ENCODE measurements around the gene PKP2. TPM values are rescaled to one million over a fixed set of nuclear protein-coding genes. Genes with fewer than 3 reads are reported as not detected.

The PKP2 gene
- total and polyA plus RNA-seq, 4 experiments from 2014 or later: 0.52 to 0.86 (median 0.71) TPM

DNA sequence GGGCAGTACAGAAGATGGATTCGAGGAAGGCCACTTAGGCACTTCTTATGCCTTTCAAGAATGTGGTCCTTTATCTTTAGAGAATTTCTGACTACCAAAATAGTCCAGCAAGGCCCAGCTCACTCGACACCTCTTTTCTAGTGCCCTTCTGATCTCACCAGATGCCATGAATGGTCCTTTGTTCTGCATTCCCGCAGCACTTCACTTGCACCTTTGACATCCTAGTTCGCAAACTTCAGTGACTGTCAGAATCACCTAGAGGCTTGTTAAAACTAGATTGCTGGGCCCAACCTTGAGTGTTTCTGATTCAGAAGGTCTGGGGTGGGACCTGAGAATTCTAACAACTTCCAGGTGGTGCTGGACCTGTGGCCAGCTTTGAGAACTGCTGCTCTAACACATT, 56.7 kb downstream of the PKP2 start:
- no peaks in the 10 kb centered on the region for H3K9me3 Mint-ChIP-seq
- no peaks in the 10 kb centered on the region for H3K27me3 ChIP-seq (ENCODE audit: insufficient read depth, low read length)

DNA sequence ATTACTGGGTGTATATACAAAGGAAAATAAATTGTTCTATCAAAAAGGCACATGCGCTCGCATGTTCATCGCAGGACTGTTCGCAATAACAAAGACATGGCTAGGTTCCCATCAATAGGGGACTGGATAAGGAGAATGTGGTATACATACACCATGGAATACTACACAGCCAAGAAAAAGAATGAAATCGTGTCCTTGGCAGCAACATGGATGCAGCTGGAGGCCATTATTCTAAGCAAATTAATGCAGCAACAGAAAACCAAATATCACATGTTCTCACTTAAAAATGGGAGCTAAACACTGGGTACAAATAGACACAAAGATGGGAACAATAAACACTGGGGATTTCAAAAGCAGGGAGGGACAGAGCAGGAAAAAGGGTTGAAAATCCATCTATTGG, 58.6 kb downstream of the PKP2 start:
- no peak for DNase-seq
- no peaks in the 10 kb centered on the region for H3K4me1 Mint-ChIP-seq
- no peak overlapping the region for H3K4me3 Mint-ChIP-seq
- no peaks in the 10 kb centered on the region for H3K9me3 ChIP-seq (ENCODE audit: control insufficient read depth in 1 of 2, low read length in 2 of 2)
- no peak overlapping the region for H3K27ac ChIP-seq (ENCODE audit: low read depth, low read length)
- ChIA-PET POLR2A (ENCODE audit: partially characterized antibody) (no interaction called here), CTCF (ENCODE audit: partially characterized antibody) (no interaction called here)
- intact Hi-C loops (cut with micrococcal nuclease): no loop called here
- H3K9me3 Mint-ChIP-seq: peaks cover 0 to 2% (median 0%) of the 10 kb centered on the region in 8 donors
- peaks cover 0 to 4% of the 10 kb centered on the region in 2 donors for H3K27me3 Mint-ChIP-seq
- H3K4me1 ChIP-seq (ENCODE audit: insufficient read depth, low read length): no peaks in the 10 kb centered on the region
- no peaks in the 10 kb centered on the region for H3K36me3 Mint-ChIP-seq
- no peaks in the 10 kb centered on the region for H3K36me3 ChIP-seq (ENCODE audit: insufficient read depth, low read length)
- H3K27me3 ChIP-seq (ENCODE audit: insufficient read depth, low read length): no peaks in the 10 kb centered on the region
- no peak overlapping the region for H3K4me3 ChIP-seq (ENCODE audit: low read length in 2 of 2)
- no peak overlapping the region for H3K27ac Mint-ChIP-seq

More for the DNA sequence above, 56.7 kb downstream of the PKP2 start:
- H3K27ac ChIP-seq (ENCODE audit: low read depth, low read length): no peak overlapping the region
- H3K4me3 Mint-ChIP-seq: no peak overlapping the region
- no peak for DNase-seq
- no peaks in the 10 kb centered on the region for H3K4me1 ChIP-seq (ENCODE audit: insufficient read depth, low read length)
- H3K36me3 ChIP-seq (ENCODE audit: insufficient read depth, low read length): no peaks in the 10 kb centered on the region
- no peaks in the 10 kb centered on the region for H3K9me3 ChIP-seq (ENCODE audit: control insufficient read depth in 1 of 2, low read length in 2 of 2)
- peaks cover 2 to 4% of the 10 kb centered on the region in 2 donors for H3K27me3 Mint-ChIP-seq
- intact Hi-C loops (cut with micrococcal nuclease): no loop called here
- H3K4me1 Mint-ChIP-seq: no peaks in the 10 kb centered on the region
- no peaks in the 10 kb centered on the region for H3K36me3 Mint-ChIP-seq
- no peak overlapping the region for H3K4me3 ChIP-seq (ENCODE audit: low read length in 2 of 2)
- POLR2A ChIA-PET (ENCODE audit: partially characterized antibody): no interaction called here
- CTCF ChIA-PET (ENCODE audit: partially characterized antibody): no interaction called here
- no peak overlapping the region for H3K27ac Mint-ChIP-seq

DNA sequence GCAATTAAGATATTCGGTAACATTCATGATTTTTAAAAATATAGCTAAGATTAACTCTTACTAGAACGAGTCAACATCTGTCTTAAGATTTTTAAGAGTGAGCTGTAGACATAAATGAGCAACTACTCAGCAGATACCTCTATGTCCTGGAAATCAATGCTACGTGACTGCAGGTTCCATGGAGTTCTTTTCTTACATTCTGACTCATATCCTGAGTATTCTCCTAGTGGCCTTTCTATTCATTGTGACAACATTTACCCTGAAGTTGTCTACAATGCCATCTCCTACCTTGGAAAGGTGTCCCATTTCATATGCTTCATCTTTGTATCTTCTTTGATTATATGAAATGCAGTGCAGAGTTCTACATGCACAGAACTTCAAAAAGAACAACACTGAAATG, 59.9 kb downstream of the PKP2 start:
- Mint-ChIP-seq H3K36me3 (no peaks in the 10 kb centered on the region), H3K27me3 (peaks cover 0 to 3% of the 10 kb centered on the region in 2 donors), H3K27ac (no peak overlapping the region), H3K4me3 (no peak overlapping the region), H3K9me3 (peaks cover 0 to 2% (median 0%) of the 10 kb centered on the region in 8 donors), H3K4me1 (no peaks in the 10 kb centered on the region)
- Histone ChIP-seq H3K4me1 (ENCODE audit: insufficient read depth, low read length) (no peaks in the 10 kb centered on the region), H3K27me3 (ENCODE audit: insufficient read depth, low read length) (no peaks in the 10 kb centered on the region), H3K9me3 (ENCODE audit: control insufficient read depth in 1 of 2, low read length in 2 of 2) (no peaks in the 10 kb centered on the region), H3K4me3 (ENCODE audit: low read length in 2 of 2) (no peak overlapping the region), H3K27ac (ENCODE audit: low read depth, low read length) (no peak overlapping the region), H3K36me3 (ENCODE audit: insufficient read depth, low read length) (no peaks in the 10 kb centered on the region)
- intact Hi-C loops (cut with micrococcal nuclease): no loop called here
- ChIA-PET CTCF (ENCODE audit: partially characterized antibody) (no interaction called here), POLR2A (ENCODE audit: partially characterized antibody) (no interaction called here)
- DNase-seq: no peak

DNA sequence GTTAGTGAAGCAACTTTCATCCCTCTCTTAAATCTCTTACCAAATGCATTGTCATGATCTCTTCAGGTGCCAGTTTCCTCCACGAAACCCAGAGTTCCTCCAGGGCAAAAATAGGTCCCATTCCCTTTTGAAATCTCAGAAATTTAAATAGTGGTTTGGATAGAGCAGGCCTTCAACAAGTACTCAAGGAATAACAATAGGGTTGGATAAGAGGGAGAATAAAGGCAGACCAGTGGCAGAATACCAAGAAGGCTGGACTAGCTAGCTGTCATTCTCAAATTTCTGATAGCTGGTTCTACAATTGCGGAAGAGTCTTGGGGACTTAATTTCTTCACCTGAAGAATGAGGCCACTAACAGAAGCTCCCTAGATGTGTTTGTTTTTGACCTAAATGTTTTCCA, 62.5 kb downstream of the PKP2 start:
- ChIA-PET POLR2A (ENCODE audit: partially characterized antibody) (no interaction called here), CTCF (ENCODE audit: partially characterized antibody) (no interaction called here)
- H3K9me3 ChIP-seq (ENCODE audit: control insufficient read depth in 1 of 2, low read length in 2 of 2): no peaks in the 10 kb centered on the region
- H3K27ac ChIP-seq (ENCODE audit: low read depth, low read length): no peak overlapping the region
- Mint-ChIP-seq H3K9me3 (peaks cover 0 to 2% (median 0%) of the 10 kb centered on the region in 8 donors), H3K4me1 (no peaks in the 10 kb centered on the region), H3K4me3 (no peak overlapping the region), H3K36me3 (no peaks in the 10 kb centered on the region), H3K27ac (no peak overlapping the region), H3K27me3 (no peaks in the 10 kb centered on the region)
- intact Hi-C loops (cut with micrococcal nuclease): no loop called here
- no peaks in the 10 kb centered on the region for H3K36me3 ChIP-seq (ENCODE audit: insufficient read depth, low read length)
- no peaks in the 10 kb centered on the region for H3K4me1 ChIP-seq (ENCODE audit: insufficient read depth, low read length)
- no peaks in the 10 kb centered on the region for H3K27me3 ChIP-seq (ENCODE audit: insufficient read depth, low read length)
- no peak overlapping the region for H3K4me3 ChIP-seq (ENCODE audit: low read length in 2 of 2)
- no peak for DNase-seq

DNA sequence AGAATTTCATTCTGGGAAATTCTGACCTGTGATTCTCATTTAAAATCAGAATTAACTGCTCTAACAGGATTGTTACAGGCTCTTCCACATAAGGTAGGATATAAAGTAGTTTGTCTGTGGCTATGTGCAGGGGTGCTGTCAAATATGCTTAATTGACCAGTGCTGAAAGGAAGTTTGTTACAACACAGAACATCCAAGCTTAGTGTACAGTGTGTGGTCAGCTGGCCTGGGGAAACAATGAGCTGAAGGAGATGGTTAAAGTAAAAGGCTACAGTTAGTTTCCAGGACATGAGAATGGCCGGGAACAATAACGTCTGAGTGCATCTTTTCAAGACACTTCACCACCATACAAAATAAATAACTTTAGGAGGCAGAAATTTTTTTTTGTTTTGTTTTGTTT, 68.0 kb downstream of the PKP2 start:
- intact Hi-C loops (cut with micrococcal nuclease): no loop called here
- H3K9me3 Mint-ChIP-seq: no peaks in the 10 kb centered on the region
- no peaks in the 10 kb centered on the region for H3K9me3 ChIP-seq (ENCODE audit: control insufficient read depth in 1 of 2, low read length in 2 of 2)
- no peaks in the 10 kb centered on the region for H3K36me3 ChIP-seq (ENCODE audit: insufficient read depth, low read length)
- POLR2A ChIA-PET (ENCODE audit: partially characterized antibody): no interaction called here
- H3K27ac Mint-ChIP-seq: no peak overlapping the region
- H3K4me3 ChIP-seq (ENCODE audit: low read length in 2 of 2): no peak overlapping the region
- DNase-seq: no peak
- H3K27me3 Mint-ChIP-seq: peaks cover 0 to 5% of the 10 kb centered on the region in 2 donors
- H3K27me3 ChIP-seq (ENCODE audit: insufficient read depth, low read length): no peaks in the 10 kb centered on the region
- no peak overlapping the region for H3K4me3 Mint-ChIP-seq
- CTCF ChIA-PET (ENCODE audit: partially characterized antibody): no interaction called here
- no peaks in the 10 kb centered on the region for H3K4me1 Mint-ChIP-seq
- no peaks in the 10 kb centered on the region for H3K36me3 Mint-ChIP-seq
- no peaks in the 10 kb centered on the region for H3K4me1 ChIP-seq (ENCODE audit: insufficient read depth, low read length)
- no peak overlapping the region for H3K27ac ChIP-seq (ENCODE audit: low read depth, low read length)

DNA sequence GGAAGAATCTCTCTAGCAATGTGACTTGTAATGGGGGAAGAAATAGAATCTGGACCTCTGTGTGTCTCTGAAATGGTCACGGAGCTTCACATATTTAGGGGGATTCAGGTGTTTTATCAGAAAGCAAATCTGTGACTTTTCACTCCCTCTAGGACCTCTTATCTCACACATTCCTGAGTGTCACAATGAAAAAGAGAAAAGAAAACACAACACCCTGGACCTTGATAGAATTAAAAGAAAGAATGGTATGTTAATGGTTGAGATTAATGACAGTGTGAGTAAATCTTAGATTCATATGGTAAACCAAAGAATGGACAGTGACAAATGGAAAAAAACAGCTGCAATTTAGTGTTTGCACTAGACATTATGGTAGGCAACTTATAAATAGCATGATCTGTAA, 68.5 kb downstream of the PKP2 start:
- ChIA-PET POLR2A (ENCODE audit: partially characterized antibody) (no interaction called here), CTCF (ENCODE audit: partially characterized antibody) (no interaction called here)
- no peak for DNase-seq
- H3K9me3 Mint-ChIP-seq: no peaks in the 10 kb centered on the region
- no peak overlapping the region for H3K4me3 Mint-ChIP-seq
- peaks cover 0 to 5% of the 10 kb centered on the region in 2 donors for H3K27me3 Mint-ChIP-seq
- H3K27me3 ChIP-seq (ENCODE audit: insufficient read depth, low read length): no peaks in the 10 kb centered on the region
- H3K4me1 Mint-ChIP-seq: no peaks in the 10 kb centered on the region
- H3K27ac ChIP-seq (ENCODE audit: low read depth, low read length): no peak overlapping the region
- H3K4me1 ChIP-seq (ENCODE audit: insufficient read depth, low read length): no peaks in the 10 kb centered on the region
- no peaks in the 10 kb centered on the region for H3K9me3 ChIP-seq (ENCODE audit: control insufficient read depth in 1 of 2, low read length in 2 of 2)
- H3K4me3 ChIP-seq (ENCODE audit: low read length in 2 of 2): no peak overlapping the region
- H3K36me3 Mint-ChIP-seq: no peaks in the 10 kb centered on the region
- H3K27ac Mint-ChIP-seq: no peak overlapping the region
- no peaks in the 10 kb centered on the region for H3K36me3 ChIP-seq (ENCODE audit: insufficient read depth, low read length)
- intact Hi-C loops (cut with micrococcal nuclease): no loop called here

DNA sequence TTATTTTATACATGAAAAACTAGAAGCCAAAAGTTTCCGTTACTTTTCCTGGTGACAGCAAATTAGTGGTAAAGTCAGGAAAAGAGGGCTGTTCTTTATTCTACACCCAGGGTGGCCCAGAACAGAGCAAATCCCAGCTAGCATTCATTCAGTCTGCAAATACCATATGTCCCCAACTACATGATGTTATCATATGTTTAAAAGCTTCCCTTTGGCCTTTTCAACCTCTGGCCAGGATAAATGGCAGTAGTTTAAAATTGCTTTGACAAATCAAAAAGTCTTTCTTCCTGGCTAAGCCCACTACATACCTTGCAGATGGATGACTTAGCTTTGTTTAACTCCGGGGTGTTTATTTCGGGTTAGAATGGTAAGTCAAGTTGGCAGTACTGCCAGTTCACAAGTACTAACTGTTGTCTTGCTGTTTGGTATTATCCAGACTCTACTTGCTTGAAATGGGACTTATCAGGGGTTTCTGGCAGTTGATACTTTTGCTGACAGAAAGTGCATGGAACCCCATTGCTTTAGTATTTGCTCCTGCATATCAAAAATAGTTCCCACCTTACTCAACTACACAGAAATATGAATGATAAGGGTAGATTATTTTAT, 69.7 kb downstream of the PKP2 start:
- H3K4me3 ChIP-seq (ENCODE audit: low read length in 2 of 2): no peak overlapping the region
- Mint-ChIP-seq H3K4me3 (no peak overlapping the region), H3K9me3 (no peaks in the 10 kb centered on the region), H3K27ac (no peak overlapping the region), H3K27me3 (peaks cover 4 to 9% of the 10 kb centered on the region in 2 donors), H3K4me1 (no peaks in the 10 kb centered on the region), H3K36me3 (no peaks in the 10 kb centered on the region)
- no peaks in the 10 kb centered on the region for H3K4me1 ChIP-seq (ENCODE audit: insufficient read depth, low read length)
- ChIA-PET POLR2A (ENCODE audit: partially characterized antibody) (no interaction called here), CTCF (ENCODE audit: partially characterized antibody) (no interaction called here)
- no peak for DNase-seq
- intact Hi-C loops (cut with micrococcal nuclease): no loop called here
- no peaks in the 10 kb centered on the region for H3K36me3 ChIP-seq (ENCODE audit: insufficient read depth, low read length)
- H3K9me3 ChIP-seq (ENCODE audit: control insufficient read depth in 1 of 2, low read length in 2 of 2): no peaks in the 10 kb centered on the region
- no peaks in the 10 kb centered on the region for H3K27me3 ChIP-seq (ENCODE audit: insufficient read depth, low read length)
- H3K27ac ChIP-seq (ENCODE audit: low read depth, low read length): no peak overlapping the region

DNA sequence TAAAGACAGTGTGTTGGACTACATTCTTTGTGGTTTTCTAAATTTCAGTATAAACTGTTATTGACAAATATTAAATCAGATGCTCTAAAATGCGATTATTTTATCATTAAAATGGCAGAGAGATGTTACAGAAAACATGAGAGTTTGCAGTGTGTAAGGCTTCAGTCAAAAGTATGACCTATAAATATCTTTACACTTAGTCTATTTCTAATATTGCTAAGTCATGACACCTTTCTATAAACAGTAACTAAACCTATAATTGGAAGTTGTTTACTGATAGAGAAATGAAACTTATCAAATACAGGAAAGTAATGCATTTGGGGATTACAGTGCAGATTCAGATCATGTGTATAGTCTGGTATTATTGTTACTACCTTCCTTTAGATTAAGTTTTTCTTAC, 72.0 kb downstream of the PKP2 start:
- CTCF ChIA-PET (ENCODE audit: partially characterized antibody): no interaction called here
- Histone ChIP-seq H3K27me3 (ENCODE audit: insufficient read depth, low read length) (no peaks in the 10 kb centered on the region), H3K4me1 (ENCODE audit: insufficient read depth, low read length) (no peaks in the 10 kb centered on the region), H3K9me3 (ENCODE audit: control insufficient read depth in 1 of 2, low read length in 2 of 2) (no peaks in the 10 kb centered on the region), H3K4me3 (ENCODE audit: low read length in 2 of 2) (no peak overlapping the region), H3K27ac (ENCODE audit: low read depth, low read length) (no peak overlapping the region), H3K36me3 (ENCODE audit: insufficient read depth, low read length) (no peaks in the 10 kb centered on the region)
- no peaks in the 10 kb centered on the region for H3K36me3 Mint-ChIP-seq
- peaks cover 6 to 9% of the 10 kb centered on the region in 2 donors for H3K27me3 Mint-ChIP-seq
- no peak for DNase-seq
- H3K9me3 Mint-ChIP-seq: no peaks in the 10 kb centered on the region
- no peaks in the 10 kb centered on the region for H3K4me1 Mint-ChIP-seq
- no peak overlapping the region for H3K27ac Mint-ChIP-seq
- POLR2A ChIA-PET (ENCODE audit: partially characterized antibody): no interaction called here
- intact Hi-C loops (cut with micrococcal nuclease): no loop called here
- H3K4me3 Mint-ChIP-seq: no peak overlapping the region
